A549 (cell line): Measurements from ENCODE around the gene COX6A1.

Source experiments
- CBX8 ChIP-seq: fragments of 200-600 bp; sonication (generic); IDR thresholded peaks from 2 replicates; pipeline ENCODE4 v1.6.1; 2016
- NPAS2 ChIP-seq: fragments of 250-450 bp; sonication (Bioruptor Pico); IDR thresholded peaks from 2 replicates; pipeline ENCODE4 v1.8.0; 2022; ENCODE audit warnings: mild to moderate bottlenecking, moderate library complexity, borderline replicate concordance
- TP53 ChIP-seq: fragments of 250-450 bp; sonication (Bioruptor Pico); IDR thresholded peaks from 2 replicates; pipeline ENCODE4 v1.5.0; 2021; ENCODE audit warnings: mild to moderate bottlenecking, moderate library complexity

- no peak for TF ChIP-seq CBX8
- TF ChIP-seq NPAS2, result no peak
- TF ChIP-seq TP53 (CRISPR knock-in tag), result no peak
Observed at GRCh38 chr12:120417917-120418580, 19.9 kb upstream of the COX6A1 start.
